ENCODE measurements around the gene TLE1. TPM values are rescaled to one million over a fixed set of nuclear protein-coding genes. Genes with fewer than 3 reads are reported as not detected.
A peak's percentile ranks its signal among the peaks of the same experiment; 100 is the strongest.
"Not testable (repeated sequence)": the region's sequence is repeated elsewhere in the genome, so short reads cannot be mapped to it uniquely, and the experiment has no call there.

The TLE1 gene
- polyA plus RNA-seq: 10 to 100 TPM in 3 of 4 donors, 1 to 10 TPM in 1; 5.9 to 28.6 (median 18.8) TPM
- long read RNA-seq, donor 1, partial matches to known transcripts: 20 of 29 reads
- long read RNA-seq, donor 1, other reads (novel, unspliced or antisense): 8 of 29 reads
- long read RNA-seq, donor 2: 0 reads
- long read RNA-seq, donor 3: 0 reads
- long read RNA-seq, donor 4: 0 reads
- long read RNA-seq, donor 5: 0 reads
- long read RNA-seq, donor 6, partial matches to known transcripts: 0 of 6 reads
- long read RNA-seq, donor 6, other reads (novel, unspliced or antisense): 6 of 6 reads
- long read RNA-seq, donor 7: 0 reads
- long read RNA-seq, donor 8: 0 reads
- long read RNA-seq, donor 9: 0 reads
- long read RNA-seq, donor 10, partial matches to known transcripts: 16 of 16 reads
- long read RNA-seq, donor 10, other reads (novel, unspliced or antisense): 0 of 16 reads

DNA sequence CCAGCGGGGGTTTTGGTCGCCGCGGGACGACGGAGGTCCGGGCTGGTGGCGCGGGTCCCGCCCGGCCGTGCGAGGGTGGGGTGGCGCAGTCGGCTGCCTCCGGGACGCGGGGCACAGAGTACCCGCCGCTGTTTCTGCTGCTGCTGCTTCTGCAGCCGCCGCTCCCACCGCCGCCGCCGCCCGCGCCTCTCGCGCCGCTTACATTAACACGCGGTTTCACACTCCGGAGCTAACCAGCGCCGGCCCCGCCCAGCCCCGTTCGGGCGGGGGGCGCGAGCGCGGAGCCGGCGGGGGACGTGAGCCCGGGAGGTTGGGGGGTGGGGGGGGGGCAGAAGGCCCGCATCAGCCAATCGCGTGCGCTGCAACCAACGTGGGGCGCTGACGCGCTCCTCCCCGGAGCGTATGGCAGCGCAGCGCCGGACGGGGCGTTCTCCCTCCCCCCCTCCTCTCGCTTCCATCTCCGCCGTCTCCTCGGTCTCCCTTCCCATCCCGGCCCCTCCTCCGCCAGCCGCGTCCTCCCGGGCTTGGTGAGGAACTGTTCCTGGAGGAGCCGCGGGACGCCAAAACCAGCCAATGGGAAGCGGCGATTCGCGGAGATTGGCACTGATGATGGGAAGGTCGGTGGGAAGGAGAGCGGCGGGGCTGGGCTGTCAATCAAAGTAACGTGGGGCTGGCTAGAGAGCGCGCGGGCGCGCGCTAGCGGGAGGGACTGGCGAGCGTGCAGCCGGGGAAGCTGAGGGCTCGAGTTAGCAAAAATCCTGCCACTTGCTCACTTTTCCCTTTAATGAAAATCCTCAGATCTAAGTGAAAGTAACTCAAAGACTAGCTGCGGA lies at the start of gene TLE1:
TSS of gene TLE1 (minus strand) at position 205 of the 833 bp plus-strand sequence. CDS start 1,307 bp downstream, outside the sequence.
- peaks cover 2 to 18% (median 4%) of the 10 kb centered on the region in 3 donors for H3K4me1 ChIP-seq (ENCODE audit: control insufficient read depth in 3 of 3, insufficient read depth in 2 of 3, low read depth in 1 of 3, low read length in 2 of 3)
- DNase-seq: peak; percentile 99 to 100
- WGBS, 3 donors: 0% methylated on average over 50 to 86 of the region's 95 CpGs
- peak within 1 kb of the TSS; percentile 63 to 90 (median 69) for H3K4me3 ChIP-seq (ENCODE audit: low read depth in 1 of 3, low read length in 3 of 3)
- peak within 1 kb of the TSS; percentile 56 to 88 (median 77) for H3K27ac ChIP-seq (ENCODE audit: low read depth in 1 of 3, low read length in 2 of 3)
- no peaks in the 10 kb centered on the region for H3K9me3 ChIP-seq (ENCODE audit: control insufficient read depth in 2 of 2, insufficient read depth in 1 of 2, low read depth in 1 of 2, low read length in 1 of 2)
- peaks cover 0 to 9% (median 0%) of the 10 kb centered on the region in 3 donors for H3K27me3 ChIP-seq (ENCODE audit: control insufficient read depth in 3 of 3, insufficient read depth in 3 of 3, low read length in 3 of 3)
- H3K36me3 ChIP-seq (ENCODE audit: control insufficient read depth in 3 of 3, insufficient read depth in 2 of 3, low read depth in 1 of 3, low read length in 3 of 3): no peaks in the 10 kb centered on the region
- FAIRE-seq: no peak

DNA sequence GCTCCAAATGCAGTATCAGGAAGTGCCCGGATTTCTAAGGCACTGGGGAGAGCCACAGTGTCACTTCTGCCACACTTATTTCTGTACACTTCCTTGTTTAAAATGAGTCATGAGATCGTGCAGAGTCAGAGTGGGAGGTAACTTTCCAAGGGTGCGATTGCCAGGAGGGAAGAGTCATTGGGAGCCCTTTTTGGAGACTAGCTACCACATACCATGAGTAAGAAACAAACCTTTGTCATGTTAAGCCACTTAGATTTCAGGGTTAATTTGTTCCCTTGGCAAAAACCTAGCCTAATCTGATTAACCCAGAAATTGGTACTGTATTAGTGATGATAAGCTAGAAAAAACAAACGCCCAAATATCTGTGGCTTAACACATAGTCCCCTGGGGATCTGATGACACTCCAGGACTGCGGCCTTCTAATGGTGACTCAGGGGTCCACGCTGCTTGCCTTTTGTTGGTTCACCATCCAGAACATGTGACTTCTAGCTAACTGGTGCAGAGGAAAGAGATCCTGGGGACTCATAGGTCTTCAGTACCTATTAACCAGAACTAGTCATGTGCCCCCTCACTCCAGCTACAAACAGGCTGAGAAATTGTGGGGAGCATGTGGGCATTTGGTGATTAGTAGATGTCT lies 48.6 kb upstream of the TLE1 start:
- Histone ChIP-seq H3K4me1 (ENCODE audit: control insufficient read depth in 3 of 3, insufficient read depth in 2 of 3, low read depth in 1 of 3, low read length in 2 of 3) (peaks cover 0 to 2% (median 0%) of the 10 kb centered on the region in 3 donors), H3K9me3 (ENCODE audit: control insufficient read depth in 2 of 2, insufficient read depth in 1 of 2, low read depth in 1 of 2, low read length in 1 of 2) (peaks cover 0 to 3% of the 10 kb centered on the region in 2 donors), H3K36me3 (ENCODE audit: control insufficient read depth in 3 of 3, insufficient read depth in 2 of 3, low read depth in 1 of 3, low read length in 3 of 3) (no peaks in the 10 kb centered on the region), H3K4me3 (ENCODE audit: low read depth in 1 of 3, low read length in 3 of 3) (no peak overlapping the region), H3K27ac (ENCODE audit: low read depth in 1 of 3, low read length in 2 of 3) (peak overlapping the region in 1 of 3 donors; percentile 69), H3K27me3 (ENCODE audit: control insufficient read depth in 3 of 3, insufficient read depth in 3 of 3, low read length in 3 of 3) (no peaks in the 10 kb centered on the region)
- FAIRE-seq: no peak
- WGBS, 3 donors: 30 to 51% (median 34%) methylated on average over 6 of the region's 6 CpGs
- DNase-seq: peak; percentile 49 to 78

DNA sequence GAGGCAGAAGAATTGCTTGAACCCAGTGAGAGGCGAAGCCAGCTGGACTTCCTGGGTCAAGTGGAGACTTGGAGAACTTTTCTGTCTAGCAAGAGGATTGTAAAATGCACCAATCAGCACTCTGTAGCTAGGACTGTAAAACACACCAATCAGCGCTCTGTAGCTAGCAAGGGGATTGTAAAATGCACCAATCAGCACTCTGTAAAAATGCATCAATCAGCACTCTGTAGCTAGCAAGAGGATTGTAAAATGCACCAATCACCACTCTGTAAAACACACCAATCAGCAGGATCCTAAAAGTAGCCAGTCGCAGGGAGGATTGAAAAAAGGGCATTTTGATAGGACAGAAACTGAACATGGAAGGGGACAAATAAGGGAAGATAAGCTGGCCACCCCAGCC lies 41.2 kb upstream of the TLE1 start:
- not testable (repeated sequence) for H3K27me3 ChIP-seq (ENCODE audit: control insufficient read depth in 3 of 3, insufficient read depth in 3 of 3, low read length in 3 of 3); FAIRE-seq; H3K27ac ChIP-seq (ENCODE audit: low read depth in 1 of 3, low read length in 2 of 3); H3K9me3 ChIP-seq (ENCODE audit: control insufficient read depth in 2 of 2, insufficient read depth in 1 of 2, low read depth in 1 of 2, low read length in 1 of 2); H3K36me3 ChIP-seq (ENCODE audit: control insufficient read depth in 3 of 3, insufficient read depth in 2 of 3, low read depth in 1 of 3, low read length in 3 of 3); H3K4me3 ChIP-seq (ENCODE audit: low read depth in 1 of 3, low read length in 3 of 3); DNase-seq; H3K4me1 ChIP-seq (ENCODE audit: control insufficient read depth in 3 of 3, insufficient read depth in 2 of 3, low read depth in 1 of 3, low read length in 2 of 3)
- WGBS, 3 donors: 91 to 100% (median 96%) methylated on average over 3 of the region's 3 CpGs

DNA sequence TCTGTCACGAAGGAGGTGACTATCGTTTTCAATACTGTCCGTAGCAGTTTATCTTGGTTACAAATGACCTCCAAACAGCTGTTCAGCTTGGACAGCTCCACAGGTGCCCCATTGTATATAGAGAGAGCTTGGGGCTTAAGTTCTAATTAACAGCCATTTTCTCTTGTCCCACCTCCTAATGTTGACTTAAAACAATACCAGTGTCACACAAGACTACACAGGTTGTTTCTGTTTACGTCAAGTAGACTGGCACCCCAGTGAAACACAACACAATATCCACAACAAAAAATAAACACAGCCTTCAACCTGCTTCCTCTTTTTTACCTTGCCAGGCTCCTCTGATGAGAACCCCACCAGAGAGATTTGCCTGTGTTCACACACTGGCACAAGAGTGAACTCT lies 39.8 kb upstream of the TLE1 start:
- no peak overlapping the region for H3K4me3 ChIP-seq (ENCODE audit: low read depth in 1 of 3, low read length in 3 of 3)
- H3K36me3 ChIP-seq (ENCODE audit: control insufficient read depth in 3 of 3, insufficient read depth in 2 of 3, low read depth in 1 of 3, low read length in 3 of 3): no peaks in the 10 kb centered on the region
- H3K27ac ChIP-seq (ENCODE audit: low read depth in 1 of 3, low read length in 2 of 3): peak overlapping the region in 1 of 3 donors; percentile 38
- H3K4me1 ChIP-seq (ENCODE audit: control insufficient read depth in 3 of 3, insufficient read depth in 2 of 3, low read depth in 1 of 3, low read length in 2 of 3): no peaks in the 10 kb centered on the region
- WGBS, 3 donors: 40 to 65% (median 41%) methylated on average over 4 of the region's 4 CpGs
- DNase-seq: no peak
- FAIRE-seq: no peak
- H3K9me3 ChIP-seq (ENCODE audit: control insufficient read depth in 2 of 2, insufficient read depth in 1 of 2, low read depth in 1 of 2, low read length in 1 of 2): no peaks in the 10 kb centered on the region
- H3K27me3 ChIP-seq (ENCODE audit: control insufficient read depth in 3 of 3, insufficient read depth in 3 of 3, low read length in 3 of 3): no peaks in the 10 kb centered on the region

DNA sequence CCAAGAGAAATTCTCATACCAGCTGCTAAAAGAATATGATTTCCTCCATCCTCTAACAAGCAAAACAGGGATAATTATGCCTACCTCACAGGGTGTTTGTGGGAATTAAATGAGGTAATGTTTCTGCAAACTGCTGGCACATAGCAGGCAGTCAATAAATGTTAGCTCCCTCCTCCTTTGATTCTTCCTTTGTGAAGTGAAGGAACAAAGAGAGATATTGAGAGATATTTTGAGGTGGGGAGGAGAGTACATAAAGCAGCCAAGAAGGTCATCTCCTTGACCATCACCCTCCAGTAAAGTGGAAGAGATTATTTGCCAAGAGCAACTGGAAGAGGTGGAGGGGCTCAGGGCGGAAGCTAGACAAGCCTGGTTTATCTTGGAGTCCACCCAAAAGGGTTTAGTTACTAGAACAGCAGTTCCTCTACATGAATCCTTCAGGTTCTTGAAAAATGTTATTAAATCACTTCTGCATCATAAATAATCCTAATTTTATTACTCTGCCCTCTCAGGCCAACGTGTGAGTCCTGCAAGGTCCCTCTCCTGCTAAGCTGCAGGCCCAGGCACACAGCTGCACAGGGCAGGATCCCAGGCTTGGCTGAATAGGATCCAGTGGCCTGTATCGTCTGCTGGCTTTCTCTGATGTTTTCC lies 35.0 kb upstream of the TLE1 start:
- DNase-seq: no peak
- H3K4me1 ChIP-seq (ENCODE audit: control insufficient read depth in 3 of 3, insufficient read depth in 2 of 3, low read depth in 1 of 3, low read length in 2 of 3): no peaks in the 10 kb centered on the region
- no peak for FAIRE-seq
- H3K9me3 ChIP-seq (ENCODE audit: control insufficient read depth in 2 of 2, insufficient read depth in 1 of 2, low read depth in 1 of 2, low read length in 1 of 2): no peaks in the 10 kb centered on the region
- no peak overlapping the region for H3K4me3 ChIP-seq (ENCODE audit: low read depth in 1 of 3, low read length in 3 of 3)
- no peaks in the 10 kb centered on the region for H3K36me3 ChIP-seq (ENCODE audit: control insufficient read depth in 3 of 3, insufficient read depth in 2 of 3, low read depth in 1 of 3, low read length in 3 of 3)
- no peaks in the 10 kb centered on the region for H3K27me3 ChIP-seq (ENCODE audit: control insufficient read depth in 3 of 3, insufficient read depth in 3 of 3, low read length in 3 of 3)
- no peak overlapping the region for H3K27ac ChIP-seq (ENCODE audit: low read depth in 1 of 3, low read length in 2 of 3)
- WGBS, 3 donors: 58 to 64% (median 60%) methylated on average over 3 of the region's 3 CpGs

DNA sequence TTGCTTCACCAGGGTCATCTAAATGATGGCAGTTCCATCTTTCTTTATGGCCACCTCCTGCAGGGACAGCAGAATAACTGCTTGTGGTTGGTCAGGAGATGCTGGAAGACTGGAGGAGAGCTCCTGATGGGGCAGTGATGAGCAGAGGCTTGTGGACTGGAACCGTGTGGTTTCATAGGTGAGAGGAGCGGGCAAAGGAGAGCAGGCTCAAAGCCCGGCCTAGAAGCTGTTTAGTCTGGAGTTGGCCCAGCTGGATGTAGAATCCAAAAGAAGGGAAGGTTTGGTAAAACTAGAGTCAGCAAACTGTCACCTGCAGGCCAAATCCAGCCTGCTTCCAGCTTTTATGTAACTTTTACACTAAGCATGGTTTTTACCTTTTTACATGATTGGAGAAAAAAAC lies 32.9 kb upstream of the TLE1 start:
- DNase-seq (no peak), FAIRE-seq (no peak)
- 89 to 96% (median 94%) methylated on average over 3 of the region's 3 CpGs for WGBS, 3 donors

DNA sequence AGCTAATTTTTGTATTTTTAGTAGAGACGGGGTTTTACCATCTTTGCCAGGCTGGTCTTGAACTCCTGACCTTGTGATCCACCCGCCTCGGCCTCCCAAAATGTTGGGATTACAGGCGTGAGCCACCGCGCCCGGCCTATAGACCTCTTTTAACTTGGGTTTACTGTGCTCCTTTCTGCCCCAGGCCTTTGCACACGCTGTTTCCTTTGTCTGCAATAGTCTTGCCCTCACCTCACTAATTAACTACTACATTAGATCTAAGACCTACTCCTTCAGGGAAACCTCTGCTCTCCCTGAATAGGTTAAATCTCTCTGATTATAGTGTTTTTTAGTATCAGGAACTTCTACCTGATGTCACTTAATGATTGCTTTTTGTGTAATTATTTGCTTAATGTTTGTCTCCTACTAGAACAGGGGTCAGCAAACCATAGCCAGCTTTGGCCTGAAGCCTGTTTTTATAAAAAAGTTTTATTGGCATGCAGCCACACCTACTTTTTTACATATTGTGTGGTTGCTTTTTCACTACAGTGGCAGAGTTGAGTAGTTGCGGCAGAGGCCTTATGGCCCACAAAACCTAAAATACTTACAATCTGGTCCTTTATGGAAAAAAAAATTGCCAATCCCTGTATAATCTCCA lies 31.2 kb upstream of the TLE1 start:
- H3K27me3 ChIP-seq (ENCODE audit: control insufficient read depth in 3 of 3, insufficient read depth in 3 of 3, low read length in 3 of 3): no peaks in the 10 kb centered on the region
- no peak overlapping the region for H3K27ac ChIP-seq (ENCODE audit: low read depth in 1 of 3, low read length in 2 of 3)
- H3K9me3 ChIP-seq (ENCODE audit: control insufficient read depth in 2 of 2, insufficient read depth in 1 of 2, low read depth in 1 of 2, low read length in 1 of 2): no peaks in the 10 kb centered on the region
- peak in 1 of 2 donors; percentile 8 for DNase-seq
- H3K4me1 ChIP-seq (ENCODE audit: control insufficient read depth in 3 of 3, insufficient read depth in 2 of 3, low read depth in 1 of 3, low read length in 2 of 3): peaks cover 0 to 2% (median 0%) of the 10 kb centered on the region in 3 donors
- H3K36me3 ChIP-seq (ENCODE audit: control insufficient read depth in 3 of 3, insufficient read depth in 2 of 3, low read depth in 1 of 3, low read length in 3 of 3): no peaks in the 10 kb centered on the region
- WGBS, 3 donors: 91 to 96% (median 93%) methylated on average over 9 of the region's 9 CpGs
- no peak for FAIRE-seq
- no peak overlapping the region for H3K4me3 ChIP-seq (ENCODE audit: low read depth in 1 of 3, low read length in 3 of 3)

More for the DNA sequence above, 32.9 kb upstream of the TLE1 start:
- Histone ChIP-seq H3K27me3 (ENCODE audit: control insufficient read depth in 3 of 3, insufficient read depth in 3 of 3, low read length in 3 of 3) (no peaks in the 10 kb centered on the region), H3K4me1 (ENCODE audit: control insufficient read depth in 3 of 3, insufficient read depth in 2 of 3, low read depth in 1 of 3, low read length in 2 of 3) (peaks cover 0 to 2% (median 0%) of the 10 kb centered on the region in 3 donors), H3K27ac (ENCODE audit: low read depth in 1 of 3, low read length in 2 of 3) (no peak overlapping the region), H3K36me3 (ENCODE audit: control insufficient read depth in 3 of 3, insufficient read depth in 2 of 3, low read depth in 1 of 3, low read length in 3 of 3) (no peaks in the 10 kb centered on the region), H3K9me3 (ENCODE audit: control insufficient read depth in 2 of 2, insufficient read depth in 1 of 2, low read depth in 1 of 2, low read length in 1 of 2) (no peaks in the 10 kb centered on the region), H3K4me3 (ENCODE audit: low read depth in 1 of 3, low read length in 3 of 3) (no peak overlapping the region)
